K562 (cell line): ENCODE results near the gene PBRM1. TPM values are rescaled to one million over a fixed set of nuclear protein-coding genes. Genes with fewer than 3 reads are reported as not detected.

Experiments
- ATF7 ChIP-seq: fragments of 450-650 bp; IDR thresholded peaks from 2 replicates; pipeline ENCODE4 v1.7.1; 2014; ENCODE audit warnings: mild to moderate bottlenecking, moderate library complexity
- CC2D1A ChIP-seq: fragments of 450-650 bp; IDR thresholded peaks from 2 replicates; pipeline ENCODE4 v1.6.1; 2017; ENCODE audit warnings: mild to moderate bottlenecking
- CTBP1 ChIP-seq: fragments of 450-650 bp; IDR thresholded peaks from 2 replicates; pipeline ENCODE4 v1.6.1; 2016; ENCODE audit warnings: borderline replicate concordance
- ETS1 ChIP-seq: conservative IDR thresholded peaks from 2 replicates; pipeline ENCODE4 v1.6.1; 2011; ENCODE audit warnings: low read depth, mild to moderate bottlenecking, low read length; ENCODE audit not compliant: control insufficient read depth
- MED1 ChIP-seq: sonication (generic); formaldehyde crosslinking; IDR thresholded peaks from 2 replicates; pipeline ENCODE4 v1.8.1; 2023; ENCODE audit warnings: missing genetic modification reagents, borderline replicate concordance
- MTA3 ChIP-seq: fragments of 450-650 bp; formaldehyde crosslinking; IDR thresholded peaks from 2 replicates; pipeline ENCODE4 v1.6.1; 2017; ENCODE audit warnings: mild to moderate bottlenecking, borderline replicate concordance
- POLR2A ChIP-seq: fragments of 450-650 bp; conservative IDR thresholded peaks from 2 replicates; pipeline ENCODE4 v1.6.1; 2016
- POLR2G ChIP-seq: fragments of 200-400 bp; formaldehyde crosslinking; IDR thresholded peaks from 2 replicates; pipeline ENCODE4 v1.6.1; 2017; ENCODE audit warnings: low read depth, mild to moderate bottlenecking, antibody characterized with exemption, low read length, moderate library complexity
- RBFOX2 ChIP-seq: fragments of 200-400 bp; formaldehyde crosslinking; IDR thresholded peaks from 2 replicates; pipeline ENCODE4 v1.6.1; 2017; ENCODE audit warnings: low read depth, mild to moderate bottlenecking, low read length, moderate library complexity
- RBM22 ChIP-seq: fragments of 200-400 bp; formaldehyde crosslinking; IDR thresholded peaks from 2 replicates; pipeline ENCODE4 v1.6.1; 2018; ENCODE audit warnings: low read length, low read depth; ENCODE audit not compliant: poor library complexity, severe bottlenecking
- RBM39 ChIP-seq: fragments of 200-400 bp; formaldehyde crosslinking; optimal IDR thresholded peaks from 2 replicates; pipeline ENCODE3; 2018; ENCODE audit warnings: low read depth, low read length
- SIN3A ChIP-seq, 2 experiments: fragments of 150-350 bp in 1 of 2; IDR thresholded peaks; 2 replicates each; pipeline ENCODE4 v1.6.1; 2011 to 2016; ENCODE audit warnings: borderline replicate concordance in 2 of 2, low read depth in 2 of 2, low read length in 2 of 2, mild to moderate bottlenecking in 2 of 2, moderate library complexity in 2 of 2; ENCODE audit not compliant: control insufficient read depth in 1 of 2
- SIX5 ChIP-seq, 2 experiments: IDR thresholded peaks; 2 replicates each; pipeline ENCODE4 v1.6.1; 2011; ENCODE audit warnings: low read length in 2 of 2, borderline replicate concordance in 1 of 2, low read depth in 1 of 2, mild to moderate bottlenecking in 1 of 2, moderate library complexity in 1 of 2; ENCODE audit not compliant: insufficient read depth in 1 of 2
- SMARCA4 ChIP-seq: fragments of 450-650 bp; IDR thresholded peaks from 2 replicates; pipeline ENCODE4 v1.6.1; 2016
- YY1 ChIP-seq, 3 experiments: IDR thresholded peaks; 2 replicates each; pipeline ENCODE4 v1.6.1; 2011; ENCODE audit warnings: low read length in 2 of 3, mild to moderate bottlenecking in 2 of 3, moderate library complexity in 2 of 3, borderline replicate concordance in 1 of 3, control low read depth in 1 of 3, low read depth in 1 of 3; ENCODE audit not compliant: insufficient read depth in 3 of 3, insufficient replicate concordance in 2 of 3, control insufficient read depth in 1 of 3, insufficient read length in 1 of 3; ENCODE audit errors: extremely low read depth in 1 of 3
- ZBTB5 ChIP-seq: fragments of 450-650 bp; IDR thresholded peaks from 2 replicates; pipeline ENCODE4 v1.6.1; 2017; ENCODE audit warnings: antibody characterized with exemption
- ZFX ChIP-seq: sonication (generic); formaldehyde crosslinking; IDR thresholded peaks from 2 replicates; pipeline ENCODE4 v1.8.0; 2022; ENCODE audit warnings: mild to moderate bottlenecking, missing genetic modification reagents, moderate library complexity
- ZNF431 ChIP-seq: sonication (generic); formaldehyde crosslinking; IDR thresholded peaks from 2 replicates; pipeline ENCODE4 v1.8.0; 2022; ENCODE audit warnings: mild to moderate bottlenecking, missing genetic modification reagents
- polyA plus RNA-seq, 8 experiments: library from polyadenylated mRNA; depleted of rRNA in 4 of 8; stranded (reverse) in 5 of 8; unstranded in 3 of 8; fragments of >200 nt; fragmentation: Nextera tagmentation in 2 of 8; fragmentation: Illumina TruSeq in 1 of 8; extraction: Ambion mirVana in 2 of 8; extraction: Trizol in 1 of 8; gene quantifications; 2 replicates each; pipeline versions ENCODE4 v1.2.1 to v1.2.3, GENCODE V29; 2011 to 2014; ENCODE audit warnings: inconsistent platforms in 1 of 8, missing spikeins in 1 of 8
- total RNA-seq, 7 experiments: library from RNA; depleted of rRNA in 6 of 7; stranded (reverse); fragments of >200 nt in 6 of 7; fragmentation: Illumina TruSeq in 2 of 7; extraction: Trizol in 2 of 7; gene quantifications; 2 replicates each; pipeline versions ENCODE4 v1.2.1 to v1.2.3, GENCODE V29; 2011 to 2021; ENCODE audit warnings: low replicate concordance in 1 of 7

The PBRM1 gene
- total and polyA plus RNA-seq, 9 of the 15 experiments (the other 6 are each of a cell fraction or from before 2014, with no cell fraction given): 3.9 to 31.8 (median 19.0) TPM

- peak in 1 of 2 experiments; percentile 29; a peak in 1 of 4 replicates for TF ChIP-seq SIN3A (IDR thresholded peaks at IDR 0.05; ENCODE audit: borderline replicate concordance in 2 of 2, control insufficient read depth in 1 of 2, low read depth in 2 of 2, low read length in 2 of 2)
- 0 out of 2 replicates have a peak, but pooled peaks have one; percentile 40 for TF ChIP-seq POLR2A
- 0 out of 2 replicates have a peak, but pooled peaks have one; percentile 3 for TF ChIP-seq ATF7
- no peak for TF ChIP-seq SIX5 (IDR thresholded peaks at IDR 0.05; ENCODE audit: borderline replicate concordance in 1 of 2, insufficient read depth in 1 of 2, low read depth in 1 of 2, low read length in 2 of 2)
- peak; percentile 88 for TF ChIP-seq RBFOX2
- peak; percentile 32; the same call in 1 of the 2 replicates for TF ChIP-seq ZFX (CRISPR knock-in tag)
- TF ChIP-seq ZNF431: no peak
- TF ChIP-seq CTBP1: no peak; the same call in 1 of the 2 replicates
- TF ChIP-seq RBM22: peak; percentile 20
- TF ChIP-seq ETS1: no peak; the same call in 1 of the 2 replicates
- peak; percentile 79 for TF ChIP-seq POLR2G
- TF ChIP-seq MED1 (CRISPR knock-in tag): no peak
- TF ChIP-seq RBM39: no peak
- TF ChIP-seq CC2D1A: peak; percentile 97
- peak; percentile 95 for TF ChIP-seq ZBTB5
- TF ChIP-seq SMARCA4: 0 out of 2 replicates have a peak, but pooled peaks have one; percentile 9
- 0 out of 2 replicates have a peak, but pooled peaks have one; percentile 15 for TF ChIP-seq MTA3
- peak in 1 of 3 experiments; percentile 25 for TF ChIP-seq YY1 (IDR thresholded peaks at IDR 0.05; ENCODE audit: borderline replicate concordance in 1 of 3, control insufficient read depth in 1 of 3, extremely low read depth in 1 of 3, insufficient read depth in 3 of 3, insufficient read length in 1 of 3, insufficient replicate concordance in 2 of 3, low read depth in 1 of 3, low read length in 2 of 3)
Observed at GRCh38 chr3:52532838-52533622, 152.7 kb downstream of the PBRM1 start (continued).
